ENCODE data around the gene CLDN6.

CLDN6 gene

DNA sequence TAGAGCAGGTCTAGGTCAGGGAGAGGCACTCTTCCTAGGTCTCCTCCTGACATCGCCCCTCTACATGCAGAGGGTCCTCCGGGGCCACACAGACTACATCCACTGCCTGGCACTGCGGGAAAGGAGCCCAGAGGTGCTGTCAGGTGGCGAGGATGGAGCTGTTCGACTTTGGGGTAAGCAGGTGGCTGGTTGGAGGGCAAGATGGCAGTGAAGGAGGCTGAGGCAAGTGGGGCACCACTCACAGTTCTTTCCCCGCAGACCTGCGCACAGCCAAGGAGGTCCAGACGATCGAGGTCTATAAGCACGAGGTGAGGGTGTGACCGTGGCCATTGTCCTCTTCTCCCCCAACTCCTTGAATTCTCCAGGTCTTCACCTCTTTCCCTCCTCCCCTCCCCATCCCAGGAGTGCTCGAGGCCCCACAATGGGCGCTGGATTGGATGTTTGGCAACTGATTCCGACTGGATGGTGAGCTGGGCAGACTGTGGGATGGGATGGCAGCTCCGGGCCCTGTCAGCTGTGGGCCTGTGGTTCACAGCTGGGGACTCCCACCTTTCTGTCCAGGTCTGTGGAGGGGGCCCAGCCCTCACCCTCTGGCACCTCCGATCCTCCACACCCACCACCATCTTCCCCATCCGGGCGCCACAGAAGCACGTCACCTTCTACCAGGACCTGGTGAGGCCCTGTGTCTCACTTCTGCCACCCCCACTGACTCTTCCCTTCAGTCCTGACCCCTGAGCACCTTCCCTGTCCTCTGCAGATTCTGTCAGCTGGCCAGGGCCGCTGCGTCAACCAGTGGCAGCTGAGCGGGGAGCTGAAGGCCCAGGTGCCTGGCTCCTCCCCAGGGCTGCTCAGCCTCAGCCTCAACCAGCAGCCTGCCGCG, 8.9 kb upstream of the CLDN6 start:
- DNase-seq: no peak

DNA sequence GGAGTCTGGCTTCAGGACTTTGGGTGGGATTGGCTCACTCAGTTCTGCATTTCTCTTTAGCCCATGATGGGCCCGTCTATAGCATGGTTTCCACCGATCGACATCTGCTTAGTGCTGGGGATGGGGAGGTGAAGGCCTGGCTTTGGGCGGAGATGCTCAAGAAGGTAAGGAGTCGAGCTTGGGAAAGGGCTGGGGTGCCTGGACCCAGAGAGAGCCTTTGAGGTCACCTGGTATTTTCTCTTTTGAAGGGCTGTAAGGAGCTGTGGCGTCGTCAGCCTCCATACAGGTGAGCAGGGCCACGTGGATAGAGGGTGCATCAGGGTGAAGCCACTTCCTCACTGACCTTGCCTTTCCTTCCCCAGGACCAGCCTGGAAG, 8.0 kb upstream of the CLDN6 start:
- no peak for DNase-seq

DNA sequence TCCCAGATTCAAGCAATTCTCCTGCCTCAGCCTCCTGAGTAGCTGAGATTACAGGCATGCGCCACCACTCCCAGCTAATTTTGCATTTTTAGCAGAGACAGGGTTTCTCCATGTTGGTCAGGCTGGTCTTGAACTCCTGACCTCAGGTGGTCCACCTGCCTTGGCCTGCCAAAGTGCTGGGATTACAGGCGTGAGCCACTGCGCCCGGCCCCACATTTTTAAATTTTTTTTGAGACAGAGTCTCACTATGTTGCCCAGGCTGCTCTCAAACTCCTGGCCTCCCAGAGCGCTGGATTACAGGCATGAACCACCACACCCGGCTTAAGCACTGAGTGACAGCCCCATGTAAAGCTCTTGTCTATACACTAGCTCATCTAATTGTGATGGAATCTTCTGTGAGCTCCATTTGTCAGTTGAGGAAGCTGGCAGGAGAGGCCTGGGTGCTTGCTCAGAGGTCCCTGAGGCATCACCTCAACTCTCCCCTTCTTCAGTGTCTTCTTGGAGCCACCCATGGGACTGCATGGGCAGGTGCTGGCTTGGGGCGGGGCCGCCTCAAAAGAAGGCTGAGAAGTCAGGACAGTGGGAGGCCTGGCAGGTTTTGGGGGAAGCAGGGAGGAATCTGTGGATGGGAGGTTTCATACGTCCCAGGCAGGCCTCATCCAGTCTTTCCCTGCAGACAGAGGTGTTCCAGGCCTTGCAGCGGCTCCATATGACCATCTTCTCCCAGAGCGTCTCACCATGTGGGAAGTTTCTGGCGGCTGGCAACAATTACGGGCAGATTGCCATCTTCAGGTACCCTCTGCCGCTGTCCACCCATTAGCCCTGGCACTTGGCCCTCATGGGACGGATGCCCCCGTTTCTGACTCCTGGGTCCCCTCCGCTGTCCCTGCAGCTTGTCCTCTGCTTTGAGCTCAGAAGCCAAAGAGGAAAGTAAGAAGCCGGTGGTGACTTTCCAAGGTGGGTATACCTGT, 7.3 kb upstream of the CLDN6 start:
- no peak for DNase-seq

DNA sequence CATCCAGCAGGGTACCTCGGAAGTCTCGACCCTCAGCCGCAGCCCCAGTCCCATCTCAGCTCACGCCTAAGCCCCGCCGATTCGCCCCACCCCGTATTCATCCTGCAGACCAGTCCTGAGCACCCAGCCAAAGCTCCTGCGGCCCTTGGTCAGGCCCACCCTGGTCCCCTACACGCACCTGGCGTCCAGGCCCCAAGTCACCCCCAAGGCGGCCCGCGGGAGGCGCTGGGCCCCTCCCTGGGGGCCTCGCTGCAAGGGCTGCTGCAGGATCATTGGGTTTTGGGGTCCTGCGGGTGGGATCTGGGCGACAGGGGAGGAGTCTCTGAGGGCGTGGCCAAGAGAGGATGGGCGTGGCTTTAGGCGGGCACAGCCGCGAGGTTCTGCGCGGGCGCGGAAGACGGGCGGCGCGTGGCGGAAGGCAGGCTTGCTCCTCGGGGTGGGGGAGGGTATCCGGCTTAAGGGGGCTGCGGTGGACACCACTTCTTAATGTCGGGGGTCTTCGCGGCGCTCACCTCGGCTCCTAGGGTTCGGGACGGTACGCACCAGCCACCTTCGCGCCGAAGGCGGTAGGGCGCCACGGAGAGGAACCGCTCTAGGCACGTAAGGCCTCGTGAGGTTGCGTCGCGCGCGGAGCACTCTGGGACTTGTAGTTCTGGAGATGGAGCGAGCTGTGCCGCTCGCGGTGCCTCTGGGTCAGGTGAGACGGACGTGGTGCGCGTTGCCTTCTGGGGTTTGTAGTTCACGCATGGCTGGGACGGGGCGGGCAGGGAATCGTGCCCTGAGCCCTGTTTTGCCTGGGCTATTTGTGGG, 5.9 kb upstream of the CLDN6 start, which contains the start of the genes HCFC1R1 and THOC6:
HCFC1R1 (minus strand) TSS at position 274 of the 810 bp plus-strand sequence; CDS start at position 273, 1 bp downstream.
THOC6 (plus strand) TSS at position 367 of the 810 bp plus-strand sequence; CDS start at position 659, 292 bp downstream.
- DNase-seq: peak; percentile 97

DNA sequence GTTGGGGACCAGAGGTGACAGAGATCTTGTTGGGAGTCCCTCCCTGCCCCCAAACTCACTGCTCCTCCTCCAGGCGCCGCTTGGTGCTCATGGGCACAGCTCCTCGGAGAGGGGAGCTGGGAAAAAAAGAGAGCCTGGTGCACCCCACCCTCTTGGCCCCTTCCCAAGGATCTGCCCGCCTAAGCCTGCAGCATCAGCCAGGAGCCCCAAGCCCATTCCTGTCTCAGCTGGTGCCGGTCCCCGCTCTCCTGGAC, 5.4 kb upstream of the CLDN6 start:
- peak; percentile 49 for DNase-seq

DNA sequence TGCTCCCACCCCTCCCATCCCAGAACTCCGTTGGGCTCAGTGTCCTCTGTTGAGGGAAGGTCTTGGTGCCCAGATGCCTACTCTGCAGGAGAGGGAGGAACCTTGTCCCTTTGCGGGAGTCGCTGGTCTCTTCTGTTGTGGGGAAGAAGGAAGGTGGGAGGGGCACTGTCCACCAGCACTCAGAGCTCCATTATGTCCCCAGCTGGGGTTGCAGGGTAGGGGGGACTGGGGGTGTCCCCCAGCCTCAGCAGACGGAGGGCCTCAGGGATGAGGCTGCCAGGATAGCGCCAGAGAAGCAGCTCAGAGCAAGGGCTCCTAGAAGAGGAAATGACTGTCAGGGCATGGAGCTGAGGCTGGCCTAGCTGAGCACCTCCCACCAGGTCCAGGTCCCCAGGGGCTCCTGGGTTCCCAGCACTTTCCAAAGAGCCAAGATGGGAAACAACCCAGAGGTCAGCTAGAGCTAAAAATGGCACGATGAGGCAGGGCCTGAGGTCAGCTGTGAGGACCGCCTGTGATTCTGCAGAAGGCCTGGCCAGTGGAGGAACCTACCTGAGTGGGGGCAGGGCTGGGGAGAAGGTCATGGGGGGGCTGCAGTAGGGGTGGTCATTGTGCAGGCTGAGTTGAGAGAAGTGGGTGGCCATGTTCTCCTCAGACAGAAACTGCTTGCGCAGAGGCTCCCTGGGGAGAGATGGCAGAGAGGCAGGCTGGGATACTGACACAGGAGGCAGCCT, 4.9 kb upstream of the CLDN6 start:
- no peak for DNase-seq

DNA sequence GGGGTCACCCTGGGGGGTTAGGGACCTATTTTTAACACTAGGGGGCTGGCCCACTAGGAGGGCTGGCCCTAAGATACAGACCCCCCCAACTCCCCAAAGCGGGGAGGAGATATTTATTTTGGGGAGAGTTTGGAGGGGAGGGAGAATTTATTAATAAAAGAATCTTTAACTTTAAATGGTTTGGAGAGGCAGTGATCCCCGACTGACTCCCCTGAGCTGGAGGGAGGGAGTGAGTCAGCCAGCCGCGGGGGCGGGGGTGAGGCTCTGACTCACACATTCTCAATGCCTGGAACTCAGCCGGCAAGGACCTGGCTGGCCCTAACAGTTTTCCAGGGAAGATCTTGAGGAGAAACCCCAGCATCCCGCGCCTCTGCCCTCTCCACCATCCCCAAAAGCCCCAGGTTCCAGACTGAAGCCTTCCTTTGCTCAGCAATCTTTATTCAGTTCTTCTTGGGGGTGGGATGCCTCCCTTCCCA, 4.3 kb upstream of the CLDN6 start:
- DNase-seq: no peak

DNA sequence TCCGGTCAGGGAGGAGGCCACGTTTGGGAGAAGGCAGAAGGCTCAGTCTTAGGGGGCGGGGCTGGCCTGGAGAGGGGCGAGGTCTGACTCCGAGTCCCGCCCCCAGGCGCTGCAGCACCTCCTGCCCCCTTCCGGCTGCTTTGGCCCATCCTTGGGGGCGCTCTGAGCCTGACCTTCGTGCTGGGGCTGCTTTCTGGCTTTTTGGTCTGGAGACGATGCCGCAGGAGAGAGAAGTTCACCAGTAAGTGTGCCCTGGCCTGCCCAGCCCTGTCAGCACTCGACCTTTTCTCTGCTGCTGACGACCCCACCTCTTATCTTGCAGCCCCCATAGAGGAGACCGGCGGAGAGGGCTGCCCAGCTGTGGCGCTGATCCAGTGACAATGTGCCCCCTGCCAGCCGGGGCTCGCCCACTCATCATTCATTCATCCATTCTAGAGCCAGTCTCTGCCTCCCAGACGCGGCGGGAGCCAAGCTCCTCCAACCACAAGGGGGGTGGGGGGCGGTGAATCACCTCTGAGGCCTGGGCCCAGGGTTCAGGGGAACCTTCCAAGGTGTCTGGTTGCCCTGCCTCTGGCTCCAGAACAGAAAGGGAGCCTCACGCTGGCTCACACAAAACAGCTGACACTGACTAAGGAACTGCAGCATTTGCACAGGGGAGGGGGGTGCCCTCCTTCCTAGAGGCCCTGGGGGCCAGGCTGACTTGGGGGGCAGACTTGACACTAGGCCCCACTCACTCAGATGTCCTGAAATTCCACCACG, 3.6 kb upstream of the CLDN6 start:
- peak; percentile 38 for DNase-seq

DNA sequence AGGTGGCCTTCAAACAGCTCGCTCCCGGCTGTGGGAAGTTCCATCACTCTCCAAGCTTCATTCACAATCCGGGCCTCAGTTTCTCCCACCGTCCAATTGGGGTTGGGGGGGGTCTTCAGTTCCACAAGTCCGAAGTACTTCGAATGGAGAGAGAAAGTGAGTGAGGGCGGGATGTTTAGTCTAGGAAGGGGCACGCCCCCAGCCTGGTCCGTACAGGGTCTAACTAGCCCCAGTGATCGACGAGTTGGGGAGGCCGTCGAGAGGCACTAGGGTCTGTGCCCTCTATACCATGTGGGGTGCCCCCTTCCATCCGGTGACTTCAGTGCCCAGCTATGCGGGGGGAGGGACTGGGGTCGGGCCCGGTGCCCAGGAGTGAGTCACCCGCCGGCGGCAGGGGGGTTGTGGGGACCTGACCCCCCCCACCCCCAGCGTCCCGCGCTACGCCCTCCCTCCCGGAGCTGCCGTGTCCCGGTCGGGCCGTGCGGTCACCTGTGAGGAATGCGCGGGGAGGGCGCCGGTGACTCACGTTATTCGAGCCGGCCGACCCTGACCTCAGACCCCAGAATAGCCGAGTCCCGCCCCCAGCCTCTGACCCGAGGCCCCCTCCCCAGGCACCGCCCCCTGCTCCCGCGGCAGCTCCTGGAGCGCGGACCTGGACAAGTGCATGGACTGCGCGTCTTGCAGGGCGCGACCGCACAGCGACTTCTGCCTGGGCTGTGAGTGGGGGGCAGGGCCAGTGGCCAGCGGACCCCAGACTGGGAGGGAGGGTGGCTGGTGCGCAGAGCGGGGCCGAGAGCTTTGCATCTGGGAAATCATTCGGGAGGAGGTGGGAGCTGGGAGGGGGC, 2.8 kb upstream of the CLDN6 start:
- no peak for DNase-seq

DNA sequence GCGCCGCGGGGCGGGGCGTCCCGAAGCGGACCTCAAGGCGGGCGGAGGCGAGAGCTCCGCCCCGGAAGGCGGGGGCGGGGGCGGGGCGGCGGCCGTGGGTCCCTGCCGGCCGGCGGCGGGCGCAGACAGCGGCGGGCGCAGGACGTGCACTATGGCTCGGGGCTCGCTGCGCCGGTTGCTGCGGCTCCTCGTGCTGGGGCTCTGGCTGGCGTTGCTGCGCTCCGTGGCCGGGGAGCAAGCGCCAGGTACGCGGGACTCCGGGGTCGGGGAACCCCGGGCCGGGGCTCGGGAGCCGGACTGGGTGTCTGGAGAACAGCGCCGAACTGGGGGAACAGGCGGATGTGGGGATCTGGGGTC, 2.2 kb upstream of the CLDN6 start, which contains the start of gene TNFRSF12A:
TNFRSF12A (plus strand) TSS at position 122 of the 357 bp plus-strand sequence; CDS start at position 152, 30 bp downstream.
- peak; percentile 39 for DNase-seq

DNA sequence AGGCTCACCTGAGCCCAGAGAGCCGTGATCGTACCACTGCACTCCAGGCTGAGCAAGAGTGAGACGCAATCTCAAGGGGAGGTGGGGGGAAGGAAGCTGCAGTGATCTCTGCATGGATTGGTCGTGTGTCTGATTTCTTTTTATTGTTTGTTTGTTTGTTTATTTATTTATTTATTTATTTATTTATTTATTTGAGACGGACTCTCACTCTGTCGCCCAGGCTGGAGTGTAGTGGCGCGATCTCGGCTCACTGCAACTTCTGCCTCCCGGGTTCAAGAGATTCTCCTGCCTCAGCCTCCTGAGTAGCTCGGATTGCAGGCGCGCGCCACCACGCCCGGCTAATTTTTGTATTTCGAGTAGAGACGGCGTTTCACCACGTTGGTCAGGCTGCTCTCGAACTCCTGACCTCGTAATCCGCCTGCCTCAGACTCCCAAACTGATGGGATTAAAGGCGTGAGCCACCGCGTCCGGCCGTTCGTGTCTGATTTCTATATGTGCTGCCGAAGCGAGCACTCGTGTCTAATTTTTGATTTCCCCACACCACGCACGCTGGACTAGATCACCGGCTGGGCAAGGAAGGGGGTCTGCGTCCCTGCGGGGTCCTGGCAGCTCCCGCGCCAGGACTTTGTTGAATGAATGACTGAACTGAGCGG, 1.7 kb upstream of the CLDN6 start:
- DNase-seq: no peak

DNA sequence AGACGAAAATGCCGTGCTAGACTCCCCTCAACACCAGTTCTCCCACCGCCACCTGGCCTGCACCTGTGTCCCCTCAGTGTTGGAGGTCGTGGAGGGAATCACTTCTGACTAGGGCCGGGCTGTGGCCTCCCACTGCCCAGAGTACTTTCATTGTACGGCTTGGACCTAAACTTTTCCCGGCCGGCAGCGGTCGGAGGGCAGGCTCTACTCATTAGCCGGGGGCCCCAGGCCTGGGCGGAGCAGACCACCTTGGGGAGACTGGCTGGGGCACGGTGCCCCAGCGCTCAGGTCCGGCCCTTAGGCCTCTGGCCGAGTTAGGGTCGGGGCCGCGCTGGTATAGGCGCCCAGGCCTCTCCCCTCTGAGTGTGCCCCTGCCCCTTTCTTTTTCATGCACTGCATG, 639 bp downstream of the CLDN6 start:
- DNase-seq: no peak

DNA sequence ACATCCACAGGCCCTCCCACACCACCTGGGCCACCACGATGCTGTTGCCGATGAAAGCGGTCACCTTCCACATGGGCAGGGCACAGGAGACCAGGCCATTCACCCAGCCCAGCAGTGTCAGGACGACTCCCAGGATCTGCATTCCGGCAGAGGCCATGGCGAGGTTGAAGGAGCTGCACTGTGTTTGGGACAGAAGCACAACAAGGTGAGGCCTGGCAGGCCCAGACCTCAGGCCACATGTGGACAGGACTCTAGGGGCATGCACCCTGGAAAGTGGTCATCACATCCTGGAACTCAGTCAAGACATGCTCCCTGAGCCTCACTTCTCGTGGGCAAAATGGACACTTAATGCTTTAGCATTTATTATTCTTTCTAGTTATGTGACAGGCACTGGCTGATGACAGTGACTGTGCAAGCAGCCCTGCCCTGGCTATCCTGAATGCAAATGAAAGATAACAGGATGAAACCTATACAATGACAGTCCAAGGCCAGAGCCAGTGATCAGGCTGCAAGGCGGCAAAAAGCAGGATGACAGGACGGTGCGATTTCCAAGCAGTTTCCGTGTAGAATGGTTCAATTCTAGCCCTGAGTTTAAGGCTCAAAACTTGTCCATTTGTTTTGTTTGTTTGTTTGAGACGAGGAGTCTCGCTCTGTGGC, 2.0 kb downstream of the CLDN6 start:
- DNase-seq: no peak

DNA sequence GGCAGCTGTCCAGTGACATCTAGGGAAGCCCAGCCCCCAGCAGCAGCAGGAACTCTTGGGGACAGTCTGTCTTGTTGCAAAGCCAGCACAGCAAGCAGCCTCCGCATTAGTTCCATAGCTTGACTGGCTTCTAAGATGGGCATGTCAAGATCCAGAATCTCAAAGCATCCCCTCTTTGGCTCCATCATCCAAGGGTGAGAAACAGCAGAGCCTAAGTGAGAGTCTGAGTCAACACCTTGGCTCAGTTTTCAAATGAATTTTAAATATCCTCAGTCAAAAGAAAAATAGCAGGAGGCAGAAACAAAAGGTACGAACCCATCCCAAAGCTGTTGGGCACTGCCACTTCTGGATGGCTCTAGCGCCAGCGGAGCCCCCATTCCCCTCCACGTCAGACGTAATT, 3.0 kb downstream of the CLDN6 start:
- no peak for DNase-seq

DNA sequence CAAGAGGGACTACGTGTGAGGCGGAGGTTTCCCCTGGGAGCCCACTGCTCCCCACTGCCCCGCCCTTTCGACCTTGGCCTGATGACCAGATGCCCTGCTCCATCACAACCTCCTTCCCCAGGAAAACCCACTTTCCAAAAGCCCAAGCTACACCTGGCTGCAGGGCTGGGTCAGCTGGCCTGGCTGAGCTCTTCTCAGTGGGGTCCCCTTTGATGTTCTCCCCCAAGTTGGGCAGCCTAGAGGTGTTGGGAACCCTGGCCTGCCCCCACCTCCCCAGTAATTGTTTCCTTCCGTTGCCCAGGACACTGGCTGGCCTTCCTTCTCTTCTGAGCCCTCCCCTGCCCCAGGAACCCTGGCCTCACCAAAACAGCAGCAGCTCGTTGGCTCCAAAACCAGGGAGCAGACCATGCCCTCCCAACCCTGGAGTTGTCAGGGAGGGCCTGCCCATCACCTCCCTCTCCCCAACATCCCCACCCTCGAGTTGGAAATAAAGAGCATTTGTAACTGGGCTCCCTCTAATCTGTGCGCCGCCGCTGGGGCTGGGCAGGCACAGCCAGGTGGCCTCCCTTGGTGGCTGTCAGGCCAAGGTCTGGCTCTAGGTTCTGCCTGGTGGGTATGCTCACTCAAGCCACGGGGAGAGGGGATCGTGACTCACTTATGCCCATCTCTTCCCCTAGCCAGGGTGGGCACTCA, 3.8 kb downstream of the CLDN6 start:
- DNase-seq: no peak

DNA sequence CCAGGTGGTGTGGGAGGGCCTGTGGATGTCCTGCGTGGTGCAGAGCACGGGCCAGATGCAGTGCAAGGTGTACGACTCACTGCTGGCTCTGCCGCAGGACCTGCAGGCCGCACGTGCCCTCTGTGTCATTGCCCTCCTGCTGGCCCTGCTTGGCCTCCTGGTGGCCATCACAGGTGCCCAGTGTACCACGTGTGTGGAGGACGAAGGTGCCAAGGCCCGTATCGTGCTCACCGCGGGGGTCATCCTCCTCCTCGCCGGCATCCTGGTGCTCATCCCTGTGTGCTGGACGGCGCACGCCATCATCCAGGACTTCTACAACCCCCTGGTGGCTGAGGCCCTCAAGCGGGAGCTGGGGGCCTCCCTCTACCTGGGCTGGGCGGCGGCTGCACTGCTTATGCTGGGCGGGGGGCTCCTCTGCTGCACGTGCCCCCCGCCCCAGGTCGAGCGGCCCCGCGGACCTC, 4.5 kb downstream of the CLDN6 start:
- DNase-seq: no peak

DNA sequence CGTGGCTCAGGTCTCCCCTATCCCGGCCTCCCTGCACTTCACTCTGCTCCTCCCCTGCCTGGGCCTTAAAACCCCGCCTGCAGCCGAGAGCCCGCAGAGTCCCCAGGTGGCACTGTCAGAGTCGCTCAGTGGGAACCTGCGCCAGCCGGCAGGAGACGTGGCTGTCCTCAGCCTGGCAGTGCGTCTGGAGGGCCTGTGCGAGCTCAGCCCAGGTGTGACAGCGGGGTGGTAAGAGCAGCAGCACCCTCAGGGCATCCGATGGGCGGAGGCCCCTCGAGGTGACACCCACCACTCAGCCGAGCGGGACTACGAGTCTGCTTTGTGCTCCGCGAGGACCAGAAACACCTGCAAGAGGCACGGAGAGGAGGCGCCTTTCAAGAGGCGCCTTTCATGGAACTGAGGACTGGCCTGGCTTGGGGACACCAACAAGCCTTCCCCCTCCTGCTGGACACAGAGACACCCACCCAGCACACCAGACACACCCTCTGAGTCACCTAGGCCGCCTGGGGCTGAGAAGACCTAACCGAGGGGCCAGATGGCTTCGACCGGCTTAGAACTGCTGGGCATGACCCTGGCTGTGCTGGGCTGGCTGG, 5.1 kb downstream of the CLDN6 start, which contains the start of gene CLDN9:
CLDN9 (plus strand) TSS at position 96 of the 593 bp plus-strand sequence; CDS start at position 536, 440 bp downstream.
- DNase-seq: peak; percentile 84

DNA sequence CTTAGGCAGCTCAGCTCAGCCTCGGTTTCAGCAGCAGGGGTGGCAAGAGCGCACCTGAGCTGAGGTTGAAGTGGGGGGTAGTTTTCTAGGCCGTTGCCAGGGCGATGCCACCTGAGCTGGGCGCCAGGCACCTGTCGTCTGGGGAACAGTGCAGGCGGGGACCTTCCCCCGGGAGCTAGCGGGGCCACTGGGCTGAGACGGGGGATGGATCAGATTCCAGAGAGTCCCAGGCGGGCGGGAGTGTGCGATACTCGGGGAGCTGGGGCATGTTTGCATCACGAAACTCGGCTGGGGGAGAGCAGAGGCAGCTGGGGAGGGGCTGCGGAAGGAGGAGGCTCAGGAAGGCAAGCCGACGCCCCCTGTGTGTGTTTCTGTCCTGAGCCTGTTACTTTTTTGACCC, 5.7 kb downstream of the CLDN6 start:
- DNase-seq: peak; percentile 85

Measured in COR-L47 (cell line).